H9 (cell line): ENCODE measurements around the gene TENM4. TPM values are rescaled to one million over a fixed set of nuclear protein-coding genes. Genes with fewer than 3 reads are reported as not detected.

Source experiments
- DNase-seq: peaks from one replicate; pipeline ENCODE4 v3.0.0-alpha.2; 2017
- H2AFZ ChIP-seq: one replicate; pipeline ENCODE4 v1.6.1; 2013; ENCODE audit warnings: mild to moderate bottlenecking, low read length, control low read depth, moderate library complexity
- H2AK5ac ChIP-seq: 2 replicates; pipeline ENCODE4 v1.6.1; 2013; ENCODE audit warnings: low read length, control low read depth, mixed read lengths; ENCODE audit not compliant: insufficient read length
- H2BK120ac ChIP-seq: one replicate; pipeline ENCODE4 v1.6.1; 2013; ENCODE audit warnings: low read depth, mild to moderate bottlenecking, low read length, control low read depth, inconsistent platforms; ENCODE audit not compliant: poor library complexity, severe bottlenecking
- H2BK12ac ChIP-seq: 2 replicates; pipeline ENCODE4 v1.6.1; 2013; ENCODE audit warnings: low read length, control low read depth, mixed read lengths, low read depth; ENCODE audit not compliant: insufficient read length
- H2BK15ac ChIP-seq: 2 replicates; pipeline ENCODE4 v1.6.1; 2013; ENCODE audit warnings: low read depth, low read length, control low read depth
- H2BK20ac ChIP-seq: one replicate; pipeline ENCODE4 v1.6.1; 2013; ENCODE audit warnings: low read depth, mild to moderate bottlenecking, low read length, control low read depth, inconsistent platforms; ENCODE audit not compliant: poor library complexity, severe bottlenecking
- H2BK5ac ChIP-seq: 2 replicates; pipeline ENCODE4 v1.6.1; 2013; ENCODE audit warnings: low read length, control low read depth, mixed read lengths; ENCODE audit not compliant: insufficient read length
- H3K14ac ChIP-seq: 2 replicates; pipeline ENCODE4 v1.6.1; 2013; ENCODE audit warnings: low read length, control low read depth; ENCODE audit not compliant: insufficient read depth
- H3K18ac ChIP-seq: 2 replicates; pipeline ENCODE4 v1.6.1; 2013; ENCODE audit warnings: low read depth, mild to moderate bottlenecking, mixed read lengths, low read length, control low read depth; ENCODE audit not compliant: insufficient read length
- H3K23ac ChIP-seq: 2 replicates; pipeline ENCODE4 v1.6.1; 2013; ENCODE audit warnings: low read length, control low read depth, mixed read lengths, low read depth; ENCODE audit not compliant: insufficient read length
- H3K23me2 ChIP-seq: 2 replicates; pipeline ENCODE4 v1.6.1; 2013; ENCODE audit warnings: low read depth, mild to moderate bottlenecking, mixed read lengths, low read length, control low read depth; ENCODE audit not compliant: insufficient read length, poor library complexity, severe bottlenecking
- H3K27ac ChIP-seq: 2 replicates; pipeline ENCODE4 v1.5.1; 2013; ENCODE audit warnings: low read length, control low read depth, mixed read lengths, low read depth; ENCODE audit not compliant: insufficient read length
- H3K27me3 ChIP-seq: 2 replicates; pipeline ENCODE4 v1.6.1; 2013; ENCODE audit warnings: low read length, control low read depth, inconsistent platforms; ENCODE audit not compliant: insufficient read depth
- H3K4ac ChIP-seq: 2 replicates; pipeline ENCODE4 v1.6.1; 2013; ENCODE audit warnings: low read depth, mild to moderate bottlenecking, control low read depth, inconsistent platforms, low read length, moderate library complexity
- H3K4me1 ChIP-seq: 2 replicates; pipeline ENCODE4 v1.6.1; 2013; ENCODE audit warnings: low read length, control low read depth, inconsistent platforms; ENCODE audit not compliant: insufficient read depth
- H3K4me2 ChIP-seq: 2 replicates; pipeline ENCODE4 v1.6.1; 2013; ENCODE audit warnings: low read length, control low read depth, mixed read lengths; ENCODE audit not compliant: insufficient read length, insufficient read depth
- H3K56ac ChIP-seq: 2 replicates; pipeline ENCODE4 v1.6.1; 2013; ENCODE audit warnings: low read depth, mild to moderate bottlenecking, mixed read lengths, low read length, control low read depth; ENCODE audit not compliant: insufficient read length
- H3K79me1 ChIP-seq: 2 replicates; pipeline ENCODE4 v1.6.1; 2013; ENCODE audit warnings: low read depth, mild to moderate bottlenecking, moderate library complexity, low read length, control low read depth, inconsistent platforms; ENCODE audit not compliant: insufficient read depth, poor library complexity, severe bottlenecking
- H3K79me2 ChIP-seq: 2 replicates; pipeline ENCODE4 v1.6.1; 2013; ENCODE audit warnings: low read length, control low read depth, inconsistent platforms; ENCODE audit not compliant: insufficient read depth
- H3K9ac ChIP-seq: 2 replicates; pipeline ENCODE4 v1.6.1; 2013; ENCODE audit warnings: low read length, control low read depth, mixed read lengths; ENCODE audit not compliant: insufficient read length; ENCODE audit errors: extremely low read depth
- H3K9me3 ChIP-seq: one replicate; pipeline ENCODE4 v1.6.1; 2013; ENCODE audit warnings: low read depth, low read length, inconsistent platforms; ENCODE audit not compliant: control insufficient read depth
- H3T11ph ChIP-seq: one replicate; pipeline ENCODE4 v1.6.1; 2013; ENCODE audit warnings: mild to moderate bottlenecking, low read length, control low read depth, inconsistent platforms
- H4K20me1 ChIP-seq: one replicate; pipeline ENCODE4 v1.6.1; 2013; ENCODE audit not compliant: control insufficient read depth, insufficient read length, insufficient read depth
- H4K5ac ChIP-seq: 2 replicates; pipeline ENCODE4 v1.6.1; 2013; ENCODE audit warnings: low read depth, mild to moderate bottlenecking, mixed read lengths, low read length, control low read depth; ENCODE audit not compliant: insufficient read length
- H4K8ac ChIP-seq: replicated peaks from 2 replicates; pipeline ENCODE4 v1.6.1; 2013; ENCODE audit warnings: low read length, control low read depth, mixed read lengths, low read depth; ENCODE audit not compliant: insufficient read length
- H4K91ac ChIP-seq: 2 replicates; pipeline ENCODE4 v1.6.1; 2013; ENCODE audit warnings: low read depth, mild to moderate bottlenecking, moderate library complexity, mixed read lengths, low read length, control low read depth; ENCODE audit not compliant: insufficient read length
- H3K27ac Mint-ChIP-seq, 3 experiments: 2 replicates in 2 of 3; 3 replicates in 1 of 3; pipeline ENCODE4 v1.8.0; 2020 to 2021; ENCODE audit warnings: mixed read lengths in 3 of 3, mild to moderate bottlenecking in 1 of 3, moderate library complexity in 1 of 3
- H3K27me3 Mint-ChIP-seq: 2 replicates; pipeline ENCODE4 v1.8.0; 2021; ENCODE audit warnings: low read depth, mild to moderate bottlenecking, moderate library complexity, mixed read lengths
- H3K36me3 Mint-ChIP-seq, 3 experiments: 2 replicates in 2 of 3; 3 replicates in 1 of 3; pipeline ENCODE4 v1.8.0; 2020 to 2021; ENCODE audit warnings: low read depth in 3 of 3, mixed read lengths in 3 of 3; ENCODE audit not compliant: insufficient read depth in 1 of 3
- H3K4me1 Mint-ChIP-seq, 2 experiments: 2 replicates each; pipeline ENCODE4 v1.8.0; 2020; ENCODE audit warnings: mixed read lengths in 2 of 2
- H3K4me3 Mint-ChIP-seq, 2 experiments: 2 replicates in 1 of 2; 3 replicates in 1 of 2; pipeline ENCODE4 v1.8.0; 2020 to 2021; ENCODE audit warnings: mild to moderate bottlenecking in 2 of 2, mixed read lengths in 2 of 2, moderate library complexity in 1 of 2
- H3K9me3 Mint-ChIP-seq, 2 experiments: 2 replicates in 1 of 2; 3 replicates in 1 of 2; pipeline ENCODE4 v1.8.0; 2020; ENCODE audit warnings: mild to moderate bottlenecking in 2 of 2, mixed read lengths in 2 of 2, moderate library complexity in 1 of 2
- WGBS: extraction: QIAGEN DNeasy Blood & Tissue Kit; methylation state at CpG from one replicate; pipeline ENCODE4 v1.1.7; 2013; ENCODE audit warnings: missing lambda C conversion rate, low lambda C conversion rate, mixed read lengths; ENCODE audit not compliant: insufficient read length; ENCODE audit errors: extremely low coverage; 5-methylcytosine and 5-hydroxymethylcytosine counted together
- total RNA-seq: library from RNA; stranded (reverse); gene quantifications from 2 replicates; pipeline ENCODE4 v1.2.1, GENCODE V29; 2021
- TF ChIP-seq, protein P1 (sequence below): fragments of 200-600 bp; sonication (generic); conservative IDR thresholded peaks from 3 replicates; pipeline ENCODE4 v1.8.0; 2021; ENCODE audit warnings: antibody characterized with exemption, mild to moderate bottlenecking

Gene TENM4
- total RNA-seq, 1 experiment from 2014 or later = 4.6 TPM

DNA sequence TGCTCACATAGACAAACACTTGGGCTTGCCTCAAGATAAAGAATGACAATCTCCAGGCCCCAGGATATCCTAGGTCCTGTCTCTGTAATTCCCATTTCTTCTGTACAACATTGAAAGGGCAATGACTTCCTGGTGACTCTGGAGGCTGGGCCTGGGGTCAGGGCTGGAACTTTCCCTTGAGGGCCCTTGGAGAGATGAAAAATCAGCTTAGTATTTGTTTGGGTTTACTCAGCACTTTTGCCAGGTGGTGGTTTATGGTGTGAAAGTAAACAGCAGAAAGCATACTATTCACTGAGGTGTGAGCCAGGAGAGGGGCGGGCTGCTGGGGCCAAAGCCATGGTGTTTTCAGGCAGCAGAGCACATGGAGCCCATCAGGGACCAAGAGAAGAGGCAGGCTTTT lies 651.5 kb downstream of the TENM4 start:
- no peak for DNase-seq
- no peak overlapping the region for H3K9ac ChIP-seq
- no peaks in the 10 kb centered on the region for H3K9me3 Mint-ChIP-seq
- no peak overlapping the region for H2BK5ac ChIP-seq
- no peak overlapping the region for H2BK12ac ChIP-seq
- no CpG with 5 or more reads among the region's 1 CpG for WGBS
- H3K79me2 ChIP-seq = no peaks in the 10 kb centered on the region
- H3K27ac ChIP-seq = no peak overlapping the region
- no peaks in the 10 kb centered on the region for H3K79me1 ChIP-seq
- H2BK120ac ChIP-seq = no peak overlapping the region
- no peak overlapping the region for H3K18ac ChIP-seq
- H3K4me2 ChIP-seq = no peak overlapping the region
- H3K4me3 Mint-ChIP-seq = no peak overlapping the region
- H4K8ac ChIP-seq = no peak overlapping the region
- peaks cover 9 to 17% of the 10 kb centered on the region in 2 experiments for H3K4me1 Mint-ChIP-seq
- peak overlapping the region in 1 of 3 experiments; percentile 60; a peak in 1 of 7 replicates for H3K27ac Mint-ChIP-seq
- H3K27me3 ChIP-seq = no peaks in the 10 kb centered on the region; the same call in 1 of the 2 replicates
- TF ChIP-seq, protein P1, sequence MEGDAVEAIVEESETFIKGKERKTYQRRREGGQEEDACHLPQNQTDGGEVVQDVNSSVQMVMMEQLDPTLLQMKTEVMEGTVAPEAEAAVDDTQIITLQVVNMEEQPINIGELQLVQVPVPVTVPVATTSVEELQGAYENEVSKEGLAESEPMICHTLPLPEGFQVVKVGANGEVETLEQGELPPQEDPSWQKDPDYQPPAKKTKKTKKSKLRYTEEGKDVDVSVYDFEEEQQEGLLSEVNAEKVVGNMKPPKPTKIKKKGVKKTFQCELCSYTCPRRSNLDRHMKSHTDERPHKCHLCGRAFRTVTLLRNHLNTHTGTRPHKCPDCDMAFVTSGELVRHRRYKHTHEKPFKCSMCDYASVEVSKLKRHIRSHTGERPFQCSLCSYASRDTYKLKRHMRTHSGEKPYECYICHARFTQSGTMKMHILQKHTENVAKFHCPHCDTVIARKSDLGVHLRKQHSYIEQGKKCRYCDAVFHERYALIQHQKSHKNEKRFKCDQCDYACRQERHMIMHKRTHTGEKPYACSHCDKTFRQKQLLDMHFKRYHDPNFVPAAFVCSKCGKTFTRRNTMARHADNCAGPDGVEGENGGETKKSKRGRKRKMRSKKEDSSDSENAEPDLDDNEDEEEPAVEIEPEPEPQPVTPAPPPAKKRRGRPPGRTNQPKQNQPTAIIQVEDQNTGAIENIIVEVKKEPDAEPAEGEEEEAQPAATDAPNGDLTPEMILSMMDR = no peak
- H3K4ac ChIP-seq = no peak overlapping the region
- H3K36me3 Mint-ChIP-seq = no peaks in the 10 kb centered on the region
- H3K4me1 ChIP-seq = no peaks in the 10 kb centered on the region
- no peak overlapping the region for H2BK15ac ChIP-seq
- no peaks in the 10 kb centered on the region for H4K20me1 ChIP-seq
- H3K23ac ChIP-seq = no peak overlapping the region
- H4K91ac ChIP-seq = no peak overlapping the region
- no peaks in the 10 kb centered on the region; the same call in none of the 2 replicates for H3K27me3 Mint-ChIP-seq
- H2AFZ ChIP-seq = no peak overlapping the region
- H3T11ph ChIP-seq = no peak overlapping the region
- H3K23me2 ChIP-seq = no peaks in the 10 kb centered on the region
- no peaks in the 10 kb centered on the region for H3K9me3 ChIP-seq
- no peak overlapping the region for H3K56ac ChIP-seq
- no peak overlapping the region for H4K5ac ChIP-seq
- no peak overlapping the region for H2AK5ac ChIP-seq
- no peak overlapping the region for H3K14ac ChIP-seq
- no peak overlapping the region for H2BK20ac ChIP-seq
